LNCaP clone FGC (cell line): ENCODE results near the gene DYNLT4.
"Not testable (repeated sequence)": the region's sequence is repeated elsewhere in the genome, so short reads cannot be mapped to it uniquely, and the experiment has no call there.

Experiments
- DNase-seq: peaks from one replicate; pipeline ENCODE4 v3.0.0-alpha.2; 2011; ENCODE audit warnings: low read depth
- H3K4me3 ChIP-seq: 2 replicates; pipeline ENCODE4 v1.5.1; 2011; ENCODE audit warnings: mild to moderate bottlenecking, low read depth, low read length, control low read depth
- TF ChIP-seq, protein P1 (sequence below): IDR thresholded peaks from 2 replicates; pipeline ENCODE4 v1.5.1; 2012; ENCODE audit warnings: mild to moderate bottlenecking; ENCODE audit not compliant: control insufficient read depth, insufficient read depth; ENCODE audit errors: extremely low read depth

Gene DYNLT4

DNA sequence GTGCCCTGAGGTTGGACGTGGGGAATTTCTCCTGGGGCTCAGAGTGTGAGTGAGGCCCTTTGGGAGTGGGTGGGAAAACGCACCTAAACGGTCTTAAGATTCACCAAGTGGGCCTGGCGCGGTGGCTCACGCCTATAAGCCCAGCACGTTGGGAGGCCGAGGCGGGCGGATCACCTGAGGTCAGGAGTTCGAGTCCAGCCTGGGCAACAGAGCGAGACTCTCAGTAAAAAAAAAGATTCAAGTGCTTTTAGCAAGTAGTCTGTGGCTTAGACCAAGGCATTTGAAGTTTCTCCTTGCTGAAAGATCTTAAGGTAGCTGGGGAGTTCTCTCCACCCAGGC, 30.5 kb downstream of the DYNLT4 start:
- no peak for DNase-seq
- H3K4me3 ChIP-seq = peak overlapping the region; percentile 98
- TF ChIP-seq, protein P1, sequence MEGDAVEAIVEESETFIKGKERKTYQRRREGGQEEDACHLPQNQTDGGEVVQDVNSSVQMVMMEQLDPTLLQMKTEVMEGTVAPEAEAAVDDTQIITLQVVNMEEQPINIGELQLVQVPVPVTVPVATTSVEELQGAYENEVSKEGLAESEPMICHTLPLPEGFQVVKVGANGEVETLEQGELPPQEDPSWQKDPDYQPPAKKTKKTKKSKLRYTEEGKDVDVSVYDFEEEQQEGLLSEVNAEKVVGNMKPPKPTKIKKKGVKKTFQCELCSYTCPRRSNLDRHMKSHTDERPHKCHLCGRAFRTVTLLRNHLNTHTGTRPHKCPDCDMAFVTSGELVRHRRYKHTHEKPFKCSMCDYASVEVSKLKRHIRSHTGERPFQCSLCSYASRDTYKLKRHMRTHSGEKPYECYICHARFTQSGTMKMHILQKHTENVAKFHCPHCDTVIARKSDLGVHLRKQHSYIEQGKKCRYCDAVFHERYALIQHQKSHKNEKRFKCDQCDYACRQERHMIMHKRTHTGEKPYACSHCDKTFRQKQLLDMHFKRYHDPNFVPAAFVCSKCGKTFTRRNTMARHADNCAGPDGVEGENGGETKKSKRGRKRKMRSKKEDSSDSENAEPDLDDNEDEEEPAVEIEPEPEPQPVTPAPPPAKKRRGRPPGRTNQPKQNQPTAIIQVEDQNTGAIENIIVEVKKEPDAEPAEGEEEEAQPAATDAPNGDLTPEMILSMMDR = no peak

DNA sequence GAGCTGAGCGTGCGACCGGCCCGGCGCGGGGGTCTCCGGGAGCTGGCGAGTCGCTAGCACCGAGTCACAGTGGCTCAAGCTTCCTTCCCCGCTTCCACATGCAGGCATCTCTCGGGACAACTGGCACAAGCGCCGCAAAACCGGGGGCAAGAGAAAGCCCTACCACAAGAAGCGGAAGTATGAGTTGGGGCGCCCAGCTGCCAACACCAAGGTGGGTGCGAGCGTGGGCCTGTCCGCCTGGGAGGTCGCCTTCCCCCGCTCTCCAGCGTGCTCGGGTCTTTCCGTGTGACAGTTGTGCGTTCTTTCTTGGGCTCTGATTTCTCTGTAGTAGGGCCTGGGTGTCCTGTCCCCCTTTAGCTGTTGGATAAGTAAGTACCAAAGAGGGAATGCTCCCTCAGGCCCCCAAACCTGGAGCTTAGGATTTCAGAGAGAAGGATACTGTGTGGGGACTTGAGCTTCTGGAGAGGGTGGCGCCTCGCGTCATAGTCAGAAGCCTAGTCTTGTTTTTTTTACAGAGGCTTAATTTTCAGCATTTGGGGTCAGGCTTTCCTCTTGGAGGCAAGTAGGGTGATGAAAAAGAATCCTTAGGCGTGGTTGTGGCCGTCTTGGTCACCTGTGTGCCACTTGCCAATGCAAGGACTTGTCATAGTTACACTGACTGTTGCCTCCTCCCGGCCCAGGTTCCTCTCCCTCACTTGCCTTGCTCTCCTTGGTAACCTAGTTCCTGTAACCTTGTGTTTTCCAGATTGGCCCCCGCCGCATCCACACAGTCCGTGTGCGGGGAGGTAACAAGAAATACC, 31.0 kb downstream of the DYNLT4 start:
- TF ChIP-seq, protein P1 = no peak
- DNase-seq = no peak
- H3K4me3 ChIP-seq = peak overlapping the region; percentile 98

DNA sequence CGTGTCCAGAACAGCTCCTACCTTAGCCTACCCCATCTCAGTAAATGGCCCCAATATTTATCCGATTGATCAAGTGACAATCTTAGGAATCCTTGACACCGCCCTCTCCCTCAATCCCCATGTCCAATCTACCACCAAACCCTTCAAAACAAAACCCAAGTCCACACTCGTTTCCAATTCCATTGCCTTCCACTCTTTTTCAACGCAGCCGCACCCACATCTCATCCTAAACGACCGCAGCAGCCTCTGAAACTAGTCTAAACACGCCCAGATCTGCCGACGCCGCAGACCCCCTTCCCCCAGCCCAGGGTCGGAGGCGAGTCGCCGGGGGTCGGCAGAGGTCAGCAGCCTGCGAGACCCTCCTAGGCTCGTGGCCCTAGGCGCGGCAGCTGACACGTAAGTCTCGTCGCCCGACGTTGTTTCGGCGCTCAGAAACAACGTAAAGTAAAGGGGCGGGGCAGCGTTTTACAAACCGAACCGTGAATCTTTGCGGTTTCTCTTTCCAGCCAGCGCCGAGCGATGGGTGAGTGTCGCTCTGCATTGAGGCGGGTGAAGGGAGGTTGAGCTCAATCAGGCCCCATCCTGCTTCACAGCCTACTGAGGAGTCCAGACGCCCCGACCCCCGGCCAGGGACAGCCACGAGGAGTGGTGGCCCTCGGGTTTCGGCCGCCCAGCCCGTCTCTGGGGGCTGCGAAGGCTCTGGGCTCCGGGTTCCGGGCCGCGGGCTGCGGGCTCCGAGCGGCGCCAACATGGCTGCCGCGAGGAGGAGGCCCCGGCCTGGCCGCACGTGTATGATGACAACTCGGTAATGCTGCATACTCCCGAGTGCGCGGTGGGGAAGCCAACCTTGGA, 31.8 kb downstream of the DYNLT4 start, which contains the start of gene RPS8:
Gene RPS8 (plus strand): TSS at position 463 of the 852 bp plus-strand sequence. CDS start 57 bp downstream, at position 520.
- peak; percentile 77 for DNase-seq
- TF ChIP-seq, protein P1 = no peak

DNA sequence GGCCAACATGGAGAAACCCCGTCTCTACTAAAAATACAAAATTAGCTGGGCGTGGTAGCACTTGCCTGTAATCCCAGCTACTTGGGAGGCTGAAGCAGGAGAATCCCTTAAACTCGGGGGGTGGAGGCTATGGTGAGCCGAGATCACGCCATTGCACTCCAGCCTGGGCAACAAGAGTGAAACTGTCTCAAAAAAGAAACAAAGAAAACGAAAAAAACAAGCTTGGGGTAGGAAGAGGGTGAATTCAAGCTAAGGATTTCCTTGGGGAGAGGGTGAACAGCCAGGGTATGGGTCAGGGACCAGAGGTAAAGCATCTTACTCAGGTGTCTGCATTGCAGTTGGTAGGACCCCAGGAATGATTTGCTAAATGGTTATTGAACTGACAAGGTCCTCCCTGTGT, 40.7 kb downstream of the DYNLT4 start:
- H3K4me3 ChIP-seq, DNase-seq: not testable (repeated sequence)

More for the DNA sequence above, 31.8 kb downstream of the DYNLT4 start, which contains the start of gene RPS8:
- peak within 1 kb of the TSS; percentile 98 for H3K4me3 ChIP-seq

DNA sequence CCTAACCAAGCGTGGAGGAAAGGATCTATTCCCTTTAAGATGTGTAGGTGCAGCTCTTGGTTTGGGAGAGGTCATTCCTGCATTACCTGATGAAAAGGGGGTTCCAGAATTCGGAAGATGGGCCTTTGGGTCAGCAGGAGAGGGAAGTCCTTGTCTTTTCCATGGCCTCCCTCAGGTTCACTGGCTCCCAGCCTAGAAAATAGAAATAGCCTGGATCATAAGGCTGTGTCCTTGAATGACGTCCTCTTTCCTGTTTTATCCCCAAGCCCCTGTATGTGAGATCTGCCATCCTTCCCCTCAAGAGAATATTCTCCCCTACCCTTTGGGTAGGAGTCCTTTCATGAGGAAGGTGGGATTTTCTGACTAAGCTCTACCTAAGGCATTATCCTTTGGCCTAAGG, 46.3 kb downstream of the DYNLT4 start:
- no peak overlapping the region for H3K4me3 ChIP-seq
- TF ChIP-seq, protein P1 = no peak
- DNase-seq = no peak

DNA sequence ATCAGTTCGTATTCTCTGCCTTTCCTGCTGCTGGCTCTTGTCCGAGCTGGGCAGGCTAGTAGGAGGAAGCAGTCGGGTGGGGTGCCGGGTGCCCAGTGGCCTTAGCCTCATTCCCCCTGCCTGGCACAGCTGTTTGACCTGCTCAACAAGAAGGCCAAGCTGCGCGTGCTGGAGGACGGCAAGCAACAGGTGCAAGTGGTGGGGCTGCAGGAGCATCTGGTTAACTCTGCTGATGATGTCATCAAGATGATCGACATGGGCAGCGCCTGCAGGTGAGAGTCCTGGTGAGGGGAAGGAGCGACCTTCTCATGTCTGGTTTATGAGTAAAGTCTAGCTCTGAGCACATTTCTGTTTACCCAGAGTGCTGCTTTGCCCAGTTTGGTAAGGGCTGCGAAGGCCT, 48.1 kb downstream of the DYNLT4 start:
- TF ChIP-seq, protein P1 = no peak
- H3K4me3 ChIP-seq = no peak overlapping the region
- DNase-seq = no peak

DNA sequence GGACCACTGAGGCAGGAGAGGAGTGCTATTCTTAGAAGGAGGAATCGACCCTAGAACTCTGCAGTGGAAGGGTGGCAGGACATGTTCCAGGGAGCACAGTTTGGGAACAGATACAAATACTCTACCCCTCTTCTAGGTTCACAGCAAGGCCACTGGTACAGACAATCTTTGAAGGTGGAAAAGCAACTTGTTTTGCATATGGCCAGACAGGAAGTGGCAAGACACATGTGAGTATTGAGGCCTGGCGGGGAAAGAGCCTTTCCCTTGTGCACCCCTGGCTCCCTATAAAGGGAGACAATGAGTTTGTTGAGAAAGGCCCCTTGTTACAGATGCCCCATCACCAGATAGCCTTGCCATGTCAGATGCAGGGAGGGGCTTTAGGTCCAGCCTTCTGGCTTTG, 49.7 kb downstream of the DYNLT4 start:
- no peak overlapping the region for H3K4me3 ChIP-seq
- TF ChIP-seq, protein P1 = no peak
- no peak for DNase-seq
